Lower leg skin (tissue), 3 donors: ENCODE data around the gene RAB11FIP4.

Experiments
- CTCF ChIP-seq, 3 donors: fragments of 450-650 bp; IDR thresholded peaks; one replicate each; pipeline ENCODE4 v1.5.1; 2016; ENCODE audit warnings: antibody characterized with exemption in 3 of 3, mild to moderate bottlenecking in 3 of 3, moderate library complexity in 2 of 3
- POLR2A ChIP-seq, 2 donors: fragments of 450-650 bp; IDR thresholded peaks; one replicate each; pipeline ENCODE4 v1.6.1; 2016 to 2017; ENCODE audit warnings: antibody characterized with exemption in 2 of 2, mild to moderate bottlenecking in 1 of 2, moderate library complexity in 1 of 2

GRCh38 chr17:31448467-31449077 is 57.1 kb downstream of the RAB11FIP4 start:
- no peak for TF ChIP-seq CTCF (IDR thresholded peaks at IDR 0.05)
- TF ChIP-seq POLR2A (IDR thresholded peaks at IDR 0.05) = no peak
